Stimulated activated CD4-positive, alpha-beta T cell treated with anti-CD3 and anti-CD28 coated beads, Interleukin-2, amount 100 ng/mL, for 48 hours (primary cell): ENCODE data around the gene URB2.
A peak's percentile ranks its signal among the peaks of the same experiment; 100 is the strongest.

Source experiments
- DNase-seq, 2 donors: peaks; one replicate each; pipeline ENCODE4 v3.0.0-alpha.2; 2020

The URB2 gene

GRCh38 chr1:229650045-229650444 lies 24.0 kb downstream of the URB2 start:
- DNase-seq = no peak

GRCh38 chr1:229651546-229651945 lies 25.5 kb downstream of the URB2 start:
- DNase-seq = no peak

GRCh38 chr1:229653420-229653819 lies 27.4 kb downstream of the URB2 start:
- no peak for DNase-seq

GRCh38 chr1:229655781-229656180 lies 29.7 kb downstream of the URB2 start:
- DNase-seq = no peak

- no peak for DNase-seq
Measured at GRCh38 chr1:229657993-229658755, 32.1 kb downstream of the URB2 start.

GRCh38 chr1:229661022-229661877 lies 35.2 kb downstream of the URB2 start:
- DNase-seq = peak; percentile 62

GRCh38 chr1:229661897-229662296 lies 35.9 kb downstream of the URB2 start:
- DNase-seq = no peak

GRCh38 chr1:229664133-229664689 lies 38.2 kb downstream of the URB2 start:
- DNase-seq = peak; percentile 85 to 89

GRCh38 chr1:229665912-229666558 lies 40.0 kb downstream of the URB2 start:
- DNase-seq = no peak

- no peak for DNase-seq
Measured at GRCh38 chr1:229666585-229666984, 40.5 kb downstream of the URB2 start.

- no peak for DNase-seq
Measured at GRCh38 chr1:229669333-229669732, 43.3 kb downstream of the URB2 start.

- DNase-seq = no peak
Measured at GRCh38 chr1:229671310-229671709, 45.3 kb downstream of the URB2 start.

- DNase-seq = no peak
Measured at GRCh38 chr1:229672246-229672645, 46.2 kb downstream of the URB2 start.

- DNase-seq = no peak
Measured at GRCh38 chr1:229674042-229674441, 48.0 kb downstream of the URB2 start.

- DNase-seq = no peak
Measured at GRCh38 chr1:229675396-229675795, 49.3 kb downstream of the URB2 start.

GRCh38 chr1:229685149-229685548 lies 59.1 kb downstream of the URB2 start:
- DNase-seq = no peak

- no peak for DNase-seq
Measured at GRCh38 chr1:229689273-229689672, 63.2 kb downstream of the URB2 start.

- DNase-seq = no peak
Measured at GRCh38 chr1:229689904-229690303, 63.9 kb downstream of the URB2 start.

- no peak for DNase-seq
Measured at GRCh38 chr1:229690662-229691061, 64.6 kb downstream of the URB2 start.

- no peak for DNase-seq
Measured at GRCh38 chr1:229691362-229691761, 65.3 kb downstream of the URB2 start.

- no peak for DNase-seq
Measured at GRCh38 chr1:229693129-229693900, 67.3 kb downstream of the URB2 start.

- DNase-seq = no peak
Measured at GRCh38 chr1:229694053-229694693, 68.1 kb downstream of the URB2 start.
